Measurements from ENCODE around the gene EXOC6. TPM values are rescaled to one million over a fixed set of nuclear protein-coding genes. Genes with fewer than 3 reads are reported as not detected.

The EXOC6 gene
- total and polyA plus RNA-seq, 7 donors = 7.4 to 27.8 (median 14.4) TPM

DNA sequence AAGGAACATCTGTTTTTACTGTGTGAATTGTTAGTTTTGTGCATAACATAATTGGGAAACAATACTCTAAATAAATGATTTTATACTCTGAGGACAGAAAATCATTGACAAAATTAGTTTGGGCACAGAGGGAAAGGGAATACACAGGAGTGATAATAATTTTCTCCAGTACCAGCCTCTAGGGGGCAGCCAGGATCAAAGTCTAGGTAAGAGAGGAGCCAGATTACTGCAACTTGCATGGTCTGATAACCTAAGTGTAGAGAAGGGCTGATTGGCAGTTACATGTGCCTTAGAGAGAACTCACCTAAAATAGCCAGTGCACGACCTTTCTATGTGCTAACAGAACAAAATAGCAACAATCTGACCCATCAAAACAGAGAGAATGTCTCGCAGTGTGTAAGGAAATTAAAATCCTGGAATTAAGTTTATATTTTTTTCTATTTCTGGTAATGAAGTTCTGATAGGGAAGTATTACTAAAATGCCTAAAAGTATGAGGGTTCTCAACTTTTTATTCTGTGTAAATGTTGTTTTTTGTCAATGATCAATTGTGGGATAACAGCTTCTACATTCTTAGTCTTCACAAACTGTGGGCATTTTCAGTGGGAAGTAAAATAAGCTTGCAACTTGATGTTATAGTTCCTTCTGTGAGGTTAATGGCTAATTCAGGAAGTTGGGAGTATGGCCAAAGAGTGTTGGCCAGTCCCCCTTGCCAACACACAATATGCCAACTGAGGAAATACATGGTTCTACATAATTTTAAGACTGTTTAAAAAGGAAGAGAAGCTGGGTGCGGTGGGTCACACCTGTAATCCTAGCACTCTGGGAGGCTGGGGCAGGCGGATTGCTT, 66.4 kb downstream of the EXOC6 start:
- H3K9me3 ChIP-seq = no peaks in the 10 kb centered on the region
- intact Hi-C loops (cut with DNase I) = no loop called here
- 62 to 70% (median 65%) methylated on average over 4 of the region's 4 CpGs for WGBS, 3 donors
- H3K36me3 ChIP-seq (ENCODE audit: insufficient read depth in 1 of 2, low read depth in 1 of 2) = peaks cover 0 to 28% of the 10 kb centered on the region in 2 donors
- no peak overlapping the region for H3K27ac ChIP-seq
- no peak overlapping the region for H3K4me3 ChIP-seq
- ATAC-seq (peak; percentile 68 to 96 (median 92)), DNase-seq (peak in 1 of 2 donors; percentile 12)
- H3K4me1 ChIP-seq = no peaks in the 10 kb centered on the region
- no peaks in the 10 kb centered on the region for H3K27me3 ChIP-seq (ENCODE audit: insufficient read depth in 3 of 3, low read length in 2 of 3)
- TF ChIP-seq, protein P1, sequence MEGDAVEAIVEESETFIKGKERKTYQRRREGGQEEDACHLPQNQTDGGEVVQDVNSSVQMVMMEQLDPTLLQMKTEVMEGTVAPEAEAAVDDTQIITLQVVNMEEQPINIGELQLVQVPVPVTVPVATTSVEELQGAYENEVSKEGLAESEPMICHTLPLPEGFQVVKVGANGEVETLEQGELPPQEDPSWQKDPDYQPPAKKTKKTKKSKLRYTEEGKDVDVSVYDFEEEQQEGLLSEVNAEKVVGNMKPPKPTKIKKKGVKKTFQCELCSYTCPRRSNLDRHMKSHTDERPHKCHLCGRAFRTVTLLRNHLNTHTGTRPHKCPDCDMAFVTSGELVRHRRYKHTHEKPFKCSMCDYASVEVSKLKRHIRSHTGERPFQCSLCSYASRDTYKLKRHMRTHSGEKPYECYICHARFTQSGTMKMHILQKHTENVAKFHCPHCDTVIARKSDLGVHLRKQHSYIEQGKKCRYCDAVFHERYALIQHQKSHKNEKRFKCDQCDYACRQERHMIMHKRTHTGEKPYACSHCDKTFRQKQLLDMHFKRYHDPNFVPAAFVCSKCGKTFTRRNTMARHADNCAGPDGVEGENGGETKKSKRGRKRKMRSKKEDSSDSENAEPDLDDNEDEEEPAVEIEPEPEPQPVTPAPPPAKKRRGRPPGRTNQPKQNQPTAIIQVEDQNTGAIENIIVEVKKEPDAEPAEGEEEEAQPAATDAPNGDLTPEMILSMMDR (IDR thresholded peaks at IDR 0.05) = peak; percentile 57

DNA sequence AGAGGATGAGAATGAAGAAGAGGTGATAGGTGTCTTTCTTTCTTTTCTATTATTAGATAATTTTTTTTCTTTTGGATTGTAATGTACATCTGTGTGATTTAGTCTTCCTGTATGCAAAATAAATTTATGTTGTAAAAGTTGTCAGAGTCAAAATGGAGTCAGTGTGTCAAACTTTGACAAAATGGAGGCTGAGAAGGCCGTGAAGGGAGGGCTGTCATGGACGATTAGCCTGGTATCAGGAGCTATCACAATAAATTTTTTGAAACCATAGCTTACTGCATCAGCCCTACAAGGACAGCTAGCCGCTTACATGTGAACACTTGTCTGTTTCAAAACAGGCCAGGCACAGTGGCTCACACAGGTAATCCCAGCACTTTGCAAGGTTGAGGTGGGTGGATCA, 67.6 kb downstream of the EXOC6 start:
- no peak overlapping the region for H3K4me3 ChIP-seq
- TF ChIP-seq, protein P1 (IDR thresholded peaks at IDR 0.05) = no peak
- DNase-seq = no peak
- no peak overlapping the region for H3K27ac ChIP-seq
- H3K4me1 ChIP-seq = no peaks in the 10 kb centered on the region
- ATAC-seq = no peak
- peaks cover 0 to 23% of the 10 kb centered on the region in 2 donors for H3K36me3 ChIP-seq (ENCODE audit: insufficient read depth in 1 of 2, low read depth in 1 of 2)
- H3K27me3 ChIP-seq (ENCODE audit: insufficient read depth in 3 of 3, low read length in 2 of 3) = no peaks in the 10 kb centered on the region
- intact Hi-C loops (cut with DNase I) = no loop called here
- 92 to 97% (median 93%) methylated on average over 3 of the region's 3 CpGs for whole genome bisulfite sequencing, 3 donors
- peaks cover 6% of the 10 kb centered on the region for H3K9me3 ChIP-seq

DNA sequence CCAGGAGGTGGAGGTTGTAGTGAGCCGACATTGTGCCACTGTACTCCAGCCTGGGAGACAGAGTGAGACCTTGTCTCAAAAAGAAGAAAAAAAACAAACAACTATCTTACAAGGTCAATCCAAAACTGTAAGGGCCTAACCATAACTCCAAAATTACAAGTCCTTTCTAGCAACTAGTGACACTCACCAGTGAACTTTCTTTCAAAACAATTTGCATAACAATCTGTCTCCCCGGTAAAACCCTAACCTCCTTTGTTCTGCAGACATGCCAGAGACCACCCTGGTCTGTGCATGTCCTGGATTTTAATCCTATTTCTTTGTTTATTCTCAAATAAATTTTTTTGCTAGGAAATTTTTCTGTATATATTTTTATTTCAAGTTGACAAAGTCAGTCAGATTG, 68.1 kb downstream of the EXOC6 start:
- DNase-seq (no peak), ATAC-seq (no peak)
- Histone ChIP-seq H3K4me3 (no peak overlapping the region), H3K36me3 (ENCODE audit: insufficient read depth in 1 of 2, low read depth in 1 of 2) (peaks cover 0 to 25% of the 10 kb centered on the region in 2 donors), H3K27me3 (ENCODE audit: insufficient read depth in 3 of 3, low read length in 2 of 3) (no peaks in the 10 kb centered on the region), H3K4me1 (no peaks in the 10 kb centered on the region), H3K9me3 (peaks cover 6% of the 10 kb centered on the region), H3K27ac (no peak overlapping the region)
- intact Hi-C loops (cut with DNase I) = no loop called here
- TF ChIP-seq, protein P1 (IDR thresholded peaks at IDR 0.05) = no peak
- WGBS, 3 donors = 81 to 90% (median 84%) methylated on average over 2 of the region's 2 CpGs

DNA sequence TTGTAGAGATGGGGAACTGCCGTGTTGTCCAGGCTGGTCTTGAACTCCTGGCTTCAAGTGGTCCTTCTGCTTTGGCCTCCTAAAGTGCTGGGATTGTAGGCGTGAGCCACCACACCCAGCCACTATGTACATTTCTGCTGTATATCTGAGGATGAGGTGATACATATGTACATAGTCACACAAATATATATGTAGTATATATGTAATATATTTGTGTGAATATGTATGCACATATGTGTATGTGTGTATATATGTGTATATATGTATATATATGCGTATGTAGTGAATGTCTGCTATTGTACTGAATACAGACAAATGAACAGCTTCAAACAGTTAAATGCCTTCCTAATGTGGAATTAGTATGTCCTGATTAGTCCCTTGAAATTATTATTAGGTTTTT, 70.3 kb downstream of the EXOC6 start:
- Histone ChIP-seq H3K36me3 (ENCODE audit: insufficient read depth in 1 of 2, low read depth in 1 of 2) (peaks cover 0 to 25% of the 10 kb centered on the region in 2 donors), H3K4me3 (no peak overlapping the region), H3K4me1 (no peaks in the 10 kb centered on the region), H3K27ac (no peak overlapping the region), H3K27me3 (ENCODE audit: insufficient read depth in 3 of 3, low read length in 2 of 3) (no peaks in the 10 kb centered on the region), H3K9me3 (peaks cover 6% of the 10 kb centered on the region)
- TF ChIP-seq, protein P1 (IDR thresholded peaks at IDR 0.05) = no peak
- 97 to 100% (median 100%) methylated on average over 3 of the region's 3 CpGs for WGBS, 3 donors
- DNase-seq = no peak
- no peak for ATAC-seq
- intact Hi-C loops (cut with DNase I) = no loop called here

Measured in psoas muscle (tissue), 8 donors.